ENCODE results near the gene OSBPL1A. TPM values are rescaled to one million over a fixed set of nuclear protein-coding genes. Genes with fewer than 3 reads are reported as not detected.

The OSBPL1A gene
- total and polyA plus RNA-seq, 12 donors, result 18.7 to 116 (median 60.0) TPM

DNA sequence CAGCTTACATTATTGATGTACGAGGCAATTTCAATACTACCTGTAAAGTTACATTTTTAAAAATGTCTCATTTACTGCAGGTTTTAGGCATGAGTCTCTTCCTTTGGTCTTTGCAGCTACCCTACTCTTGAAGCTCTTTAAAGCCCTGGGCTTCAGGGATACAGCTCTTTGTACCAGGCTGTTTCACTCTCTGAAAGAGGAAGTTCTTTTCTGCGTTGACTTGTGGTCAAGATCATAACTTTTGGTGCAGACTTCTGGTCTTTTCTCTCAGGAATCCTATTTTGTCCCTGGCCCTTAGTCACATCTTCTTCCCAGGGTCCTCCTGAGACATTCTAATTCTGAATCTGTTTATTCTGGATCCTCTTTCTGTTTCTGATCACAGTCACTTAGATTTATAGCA, 46.2 kb upstream of the OSBPL1A start:
- intact Hi-C loops (cut with DNase I), result no loop called here
- H3K4me3 ChIP-seq, result no peak overlapping the region
- no peaks in the 10 kb centered on the region for H3K27me3 ChIP-seq
- H3K9me3 ChIP-seq (replicated peaks in 1 of 3), result no peaks in the 10 kb centered on the region
- no peak overlapping the region for H3K27ac ChIP-seq
- DNase-seq, result no peak
- H3K4me1 ChIP-seq (replicated peaks in 1 of 2), result no peaks in the 10 kb centered on the region
- TF ChIP-seq, protein P1, sequence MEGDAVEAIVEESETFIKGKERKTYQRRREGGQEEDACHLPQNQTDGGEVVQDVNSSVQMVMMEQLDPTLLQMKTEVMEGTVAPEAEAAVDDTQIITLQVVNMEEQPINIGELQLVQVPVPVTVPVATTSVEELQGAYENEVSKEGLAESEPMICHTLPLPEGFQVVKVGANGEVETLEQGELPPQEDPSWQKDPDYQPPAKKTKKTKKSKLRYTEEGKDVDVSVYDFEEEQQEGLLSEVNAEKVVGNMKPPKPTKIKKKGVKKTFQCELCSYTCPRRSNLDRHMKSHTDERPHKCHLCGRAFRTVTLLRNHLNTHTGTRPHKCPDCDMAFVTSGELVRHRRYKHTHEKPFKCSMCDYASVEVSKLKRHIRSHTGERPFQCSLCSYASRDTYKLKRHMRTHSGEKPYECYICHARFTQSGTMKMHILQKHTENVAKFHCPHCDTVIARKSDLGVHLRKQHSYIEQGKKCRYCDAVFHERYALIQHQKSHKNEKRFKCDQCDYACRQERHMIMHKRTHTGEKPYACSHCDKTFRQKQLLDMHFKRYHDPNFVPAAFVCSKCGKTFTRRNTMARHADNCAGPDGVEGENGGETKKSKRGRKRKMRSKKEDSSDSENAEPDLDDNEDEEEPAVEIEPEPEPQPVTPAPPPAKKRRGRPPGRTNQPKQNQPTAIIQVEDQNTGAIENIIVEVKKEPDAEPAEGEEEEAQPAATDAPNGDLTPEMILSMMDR (IDR thresholded peaks at IDR 0.05), result no peak
- no peak for TF ChIP-seq POLR2A (IDR thresholded peaks at IDR 0.05)
- H3K36me3 ChIP-seq (replicated peaks in 1 of 2), result peaks cover 0 to 54% of the 10 kb centered on the region in 2 donors
- WGBS, 4 donors, result 73 to 87% (median 81%) methylated on average over 2 of the region's 2 CpGs

DNA sequence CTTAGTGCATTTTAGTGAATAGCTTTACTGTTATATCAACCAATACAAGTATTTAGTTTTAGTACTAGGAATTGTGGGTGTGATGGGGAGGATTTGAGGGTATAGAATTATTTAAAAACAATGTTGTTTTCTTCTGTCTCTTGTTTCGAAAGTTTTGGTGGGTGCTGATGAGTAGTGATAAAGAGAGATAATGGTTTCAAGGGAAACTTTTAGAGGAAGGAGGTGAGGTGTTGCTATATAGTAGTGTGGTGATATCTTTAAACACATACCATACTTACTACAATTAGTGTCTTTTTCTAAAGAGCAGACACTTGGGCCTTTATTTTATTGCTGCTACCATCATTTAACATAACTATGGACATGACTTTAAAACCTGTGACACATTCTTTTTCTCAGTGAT, 39.3 kb upstream of the OSBPL1A start:
- WGBS, 4 donors, result 90 to 97% (median 95%) methylated on average over 1 of the region's 1 CpG
- TF ChIP-seq, protein P1 (IDR thresholded peaks at IDR 0.05), result no peak
- TF ChIP-seq POLR2A (IDR thresholded peaks at IDR 0.05), result no peak
- H3K36me3 ChIP-seq (replicated peaks in 1 of 2), result peaks cover 0 to 15% of the 10 kb centered on the region in 2 donors
- no peak for DNase-seq
- no peaks in the 10 kb centered on the region for H3K9me3 ChIP-seq (replicated peaks in 1 of 3)
- peaks cover 0 to 6% of the 10 kb centered on the region in 2 donors for H3K4me1 ChIP-seq (replicated peaks in 1 of 2)
- H3K27ac ChIP-seq, result no peak overlapping the region
- no peaks in the 10 kb centered on the region for H3K27me3 ChIP-seq
- H3K4me3 ChIP-seq, result no peak overlapping the region
- intact Hi-C loops (cut with DNase I), result no loop called here

DNA sequence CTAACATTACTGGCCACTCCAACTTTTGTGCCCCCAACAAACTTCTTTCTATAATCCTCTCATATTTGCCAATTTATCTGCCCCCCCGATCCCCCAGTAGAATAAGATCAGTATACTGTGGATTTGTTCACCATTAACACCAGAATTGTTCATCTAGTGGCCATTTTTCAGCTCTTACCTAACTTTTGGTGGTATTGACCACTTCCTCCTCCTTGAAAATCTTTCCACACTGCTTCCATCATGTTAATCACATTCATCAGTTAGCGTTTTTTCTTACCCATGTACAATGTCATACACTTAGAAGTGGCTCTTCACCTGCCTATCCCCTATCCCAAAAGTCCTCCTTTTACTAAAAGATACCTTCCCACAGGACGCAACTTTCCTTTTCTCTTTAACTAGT, 35.0 kb upstream of the OSBPL1A start:
- TF ChIP-seq POLR2A (IDR thresholded peaks at IDR 0.05), result no peak
- TF ChIP-seq, protein P1 (IDR thresholded peaks at IDR 0.05), result no peak
- Histone ChIP-seq H3K27me3 (no peaks in the 10 kb centered on the region), H3K4me1 (replicated peaks in 1 of 2) (peaks cover 6 to 15% of the 10 kb centered on the region in 2 donors), H3K27ac (no peak overlapping the region), H3K4me3 (no peak overlapping the region), H3K36me3 (replicated peaks in 1 of 2) (no peaks in the 10 kb centered on the region), H3K9me3 (replicated peaks in 1 of 3) (no peaks in the 10 kb centered on the region)
- WGBS, 4 donors, result 91 to 95% (median 93%) methylated on average over 3 of the region's 3 CpGs
- intact Hi-C loops (cut with DNase I), result no loop called here
- no peak for DNase-seq

DNA sequence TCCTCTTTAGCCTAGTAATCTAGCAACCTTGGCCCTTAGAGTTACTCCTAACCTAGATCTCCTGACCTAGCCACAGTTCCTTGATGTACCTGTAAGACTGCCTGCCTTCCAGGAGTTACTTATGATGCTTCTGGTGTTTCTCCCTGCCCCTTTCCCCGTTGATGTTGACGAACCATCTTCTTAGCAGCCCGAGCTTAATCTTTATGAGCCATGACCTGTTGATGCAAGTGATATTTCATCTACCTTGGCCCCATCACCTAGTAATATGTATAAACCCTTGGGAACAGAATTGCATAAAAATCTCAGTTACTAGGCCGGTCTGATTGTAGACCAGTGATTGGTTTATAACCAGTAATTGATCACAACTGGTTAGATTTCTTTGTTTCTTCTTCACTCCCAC, 31.6 kb upstream of the OSBPL1A start:
- H3K36me3 ChIP-seq (replicated peaks in 1 of 2), result no peaks in the 10 kb centered on the region
- TF ChIP-seq POLR2A (IDR thresholded peaks at IDR 0.05), result no peak
- TF ChIP-seq, protein P1 (IDR thresholded peaks at IDR 0.05), result no peak
- intact Hi-C loops (cut with DNase I), result no loop called here
- H3K9me3 ChIP-seq (replicated peaks in 1 of 3), result no peaks in the 10 kb centered on the region
- no peak overlapping the region for H3K4me3 ChIP-seq
- WGBS, 4 donors, result 94 to 100% (median 98%) methylated on average over 4 of the region's 4 CpGs
- DNase-seq, result no peak
- no peaks in the 10 kb centered on the region for H3K27me3 ChIP-seq
- no peak overlapping the region for H3K27ac ChIP-seq
- H3K4me1 ChIP-seq (replicated peaks in 1 of 2), result peaks cover 0 to 21% of the 10 kb centered on the region in 2 donors
